HEK293 (cell line): ENCODE results near the gene IL17RC.

Experiments used
- CTCF ChIA-PET: fragments of 350-600 bp; formaldehyde crosslinking; extraction: SDS; loops from one replicate; lab custom pipeline; 2021; ENCODE audit warnings: antibody characterized with exemption; lab: Yijun Ruan, JAX
- POLR2A ChIA-PET: fragments of 300-600 bp; formaldehyde crosslinking; extraction: SDS; loops from one replicate; lab custom pipeline; 2020; ENCODE audit warnings: antibody characterized with exemption, inconsistent platforms; lab: Yijun Ruan, JAX
- H3K27ac ChIP-seq: fragments of 200-500 bp; sonication (Bioruptor generic); 2 replicates; pipeline ENCODE4 v1.5.1; 2014; ENCODE audit warnings: low read depth, low read length, control low read depth, inconsistent platforms; ENCODE audit errors: extremely low read depth
- H3K36me3 ChIP-seq, 2 experiments: fragments of 200-500 bp in 1 of 2; sonication (Bioruptor generic) in 1 of 2; 1 replicate in 1 of 2; 2 replicates in 1 of 2; pipeline ENCODE4 v1.5.1; 2014 to 2017; ENCODE audit warnings: inconsistent platforms in 2 of 2, low read length in 2 of 2; ENCODE audit not compliant: control insufficient read depth in 2 of 2, insufficient read depth in 1 of 2
- H3K4me1 ChIP-seq: fragments of 200-500 bp; sonication (Bioruptor generic); 2 replicates; pipeline ENCODE4 v1.5.1; 2014; ENCODE audit warnings: mild to moderate bottlenecking, low read length, inconsistent platforms; ENCODE audit not compliant: control insufficient read depth, insufficient read depth
- H3K4me3 ChIP-seq: 2 replicates; pipeline ENCODE4 v1.5.1; 2011; ENCODE audit warnings: low read depth, mild to moderate bottlenecking, control low read depth, low read length, moderate library complexity
- H3K9me3 ChIP-seq: fragments of 200-500 bp; sonication (Bioruptor generic); 2 replicates; pipeline ENCODE4 v1.5.1; 2014; ENCODE audit warnings: low read depth, low read length, inconsistent platforms; ENCODE audit not compliant: control insufficient read depth, insufficient read depth
- BCL11B ChIP-seq: fragments of 450-650 bp; formaldehyde crosslinking; IDR thresholded peaks from 2 replicates; pipeline ENCODE4 v1.5.1; 2016; ENCODE audit warnings: low read depth, missing biosample characterization, missing genetic modification characterization
- ELK4 ChIP-seq: IDR thresholded peaks from 2 replicates; pipeline ENCODE4 v1.6.1; 2011; ENCODE audit warnings: mild to moderate bottlenecking, low read depth, low read length, borderline replicate concordance
- GLIS1 ChIP-seq: fragments of 450-650 bp; formaldehyde crosslinking; IDR thresholded peaks from 2 replicates; pipeline ENCODE4 v1.5.1; 2016; ENCODE audit warnings: missing biosample characterization, missing genetic modification characterization
- GLIS2 ChIP-seq: fragments of 450-650 bp; formaldehyde crosslinking; IDR thresholded peaks from 2 replicates; pipeline ENCODE4 v1.5.1; 2016; ENCODE audit warnings: missing biosample characterization, missing genetic modification characterization
- KLF1 ChIP-seq: fragments of 450-650 bp; formaldehyde crosslinking; IDR thresholded peaks from 2 replicates; pipeline ENCODE4 v1.5.1; 2016; ENCODE audit warnings: missing biosample characterization, missing genetic modification characterization
- PRDM1 ChIP-seq: fragments of 450-650 bp; formaldehyde crosslinking; IDR thresholded peaks from 2 replicates; pipeline ENCODE4; 2016; ENCODE audit warnings: missing biosample characterization, missing genetic modification characterization
- PRDM10 ChIP-seq: fragments of 450-650 bp; formaldehyde crosslinking; IDR thresholded peaks from 2 replicates; pipeline ENCODE4 v1.5.1; 2016; ENCODE audit warnings: missing biosample characterization, missing genetic modification characterization
- SP3 ChIP-seq: fragments of 450-650 bp; formaldehyde crosslinking; IDR thresholded peaks from 2 replicates; pipeline ENCODE4 v1.5.1; 2016; ENCODE audit warnings: missing biosample characterization, missing genetic modification characterization
- SP7 ChIP-seq: fragments of 450-650 bp; formaldehyde crosslinking; IDR thresholded peaks from 2 replicates; pipeline ENCODE4 v1.5.1; 2016; ENCODE audit warnings: missing biosample characterization, missing genetic modification characterization
- ZBTB11 ChIP-seq: fragments of 450-650 bp; formaldehyde crosslinking; conservative IDR thresholded peaks from 2 replicates; pipeline ENCODE4 v1.5.1; 2016; ENCODE audit warnings: low read depth, missing biosample characterization, missing genetic modification characterization
- ZBTB20 ChIP-seq: fragments of 450-650 bp; formaldehyde crosslinking; IDR thresholded peaks from 2 replicates; pipeline ENCODE4 v1.5.1; 2016; ENCODE audit warnings: missing biosample characterization, missing genetic modification characterization
- ZFHX2 ChIP-seq: fragments of 450-650 bp; formaldehyde crosslinking; conservative IDR thresholded peaks from 2 replicates; pipeline ENCODE4 v1.5.1; 2016; ENCODE audit warnings: missing biosample characterization, missing genetic modification characterization
- ZNF2 ChIP-seq: fragments of 450-650 bp; formaldehyde crosslinking; IDR thresholded peaks from 2 replicates; pipeline ENCODE4 v1.5.1; 2016; ENCODE audit warnings: missing biosample characterization, missing genetic modification characterization
- ZNF600 ChIP-seq: fragments of 450-650 bp; formaldehyde crosslinking; IDR thresholded peaks from 2 replicates; pipeline ENCODE4 v1.5.1; 2016; ENCODE audit warnings: missing biosample characterization, missing genetic modification characterization
- ZNF660 ChIP-seq: fragments of 450-650 bp; IDR thresholded peaks from 2 replicates; pipeline ENCODE4 v1.5.1; 2018; ENCODE audit warnings: missing biosample characterization, mild to moderate bottlenecking, missing genetic modification characterization

IL17RC gene

GRCh38 chr3:9902372-9903237, 14.3 kb upstream of the IL17RC start, which contains the start of gene IL17RE (continued):
- no peak for TF ChIP-seq GLIS1 (tag by site-specific recombination)
- no peak for TF ChIP-seq ELK4
- TF ChIP-seq GLIS2 (tag by site-specific recombination) = no peak
- TF ChIP-seq SP7 (tag by site-specific recombination) = no peak
- TF ChIP-seq ZNF2 (tag by site-specific recombination) = no peak
- 0 out of 2 replicates have a peak, but pooled peaks have one; percentile 29 for TF ChIP-seq KLF1 (tag by site-specific recombination)
- TF ChIP-seq ZNF660 (tag by site-specific recombination) = no peak
- TF ChIP-seq ZBTB11 (tag by site-specific recombination) = no peak
- TF ChIP-seq ZNF600 (tag by site-specific recombination) = 0 out of 2 replicates have a peak, but pooled peaks have one; percentile 8

GRCh38 chr3:9903238-9903624, 13.7 kb upstream of the IL17RC start:
- peak overlapping the region; percentile 11 for H3K4me3 ChIP-seq

More at GRCh38 chr3:9903238-9903624, 13.7 kb upstream of the IL17RC start:
- POLR2A ChIA-PET = interaction anchor here (0.9 to 2.0 kb wide), 5 partner anchors 9 to 43 kb away, joined by 3 to 11 read pairs (median 3); partner anchors contain the start of genes CRELD1, IL17RC and JAGN1
- H3K36me3 ChIP-seq = no peaks in the 10 kb centered on the region
- 0 out of 2 replicates have a peak, but pooled peaks have one; percentile 35 for TF ChIP-seq PRDM1 (tag by site-specific recombination)
- peak; percentile 27; the same call in 1 of the 2 replicates for TF ChIP-seq SP3
- no peak for TF ChIP-seq BCL11B (tag by site-specific recombination)
- no peak for TF ChIP-seq ELK4
- TF ChIP-seq PRDM10 (tag by site-specific recombination) = no peak
- peak; percentile 48 for TF ChIP-seq ZFHX2 (tag by site-specific recombination)
- TF ChIP-seq ZBTB20 (tag by site-specific recombination) = peak; percentile 89
- no peaks in the 10 kb centered on the region for H3K4me1 ChIP-seq
- no peaks in the 10 kb centered on the region for H3K9me3 ChIP-seq
- no peak overlapping the region for H3K27ac ChIP-seq
- CTCF ChIA-PET = interaction anchor here (0.6 to 1.5 kb wide), 5 partner anchors 9 to 1404 kb away, joined by 3 to 5 read pairs (median 3); no protein-coding TSS in a partner anchor
